ENCODE results near the gene PPP1R14C.

DNA sequence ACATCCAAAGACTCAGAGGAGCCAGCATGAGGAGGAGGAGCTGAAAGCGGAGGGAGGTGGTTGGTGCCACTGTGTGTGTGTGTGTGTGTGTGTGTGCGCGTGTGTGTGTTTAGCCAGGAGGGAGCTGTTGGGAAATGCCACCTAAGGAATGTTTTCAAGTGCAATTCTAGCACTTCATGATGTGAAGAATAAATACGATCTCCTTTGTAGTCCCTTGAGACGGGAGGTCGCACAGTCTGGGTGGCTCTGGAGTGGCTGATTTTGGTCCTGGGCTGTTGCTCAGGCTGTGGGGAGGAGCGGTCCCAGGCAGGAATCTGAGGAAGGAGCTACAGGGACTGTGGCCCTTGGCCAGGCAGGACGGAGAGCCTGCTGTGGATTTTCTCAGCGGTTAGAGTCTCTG, 93.7 kb downstream of the PPP1R14C start:
- TF ChIP-seq, protein P1, sequence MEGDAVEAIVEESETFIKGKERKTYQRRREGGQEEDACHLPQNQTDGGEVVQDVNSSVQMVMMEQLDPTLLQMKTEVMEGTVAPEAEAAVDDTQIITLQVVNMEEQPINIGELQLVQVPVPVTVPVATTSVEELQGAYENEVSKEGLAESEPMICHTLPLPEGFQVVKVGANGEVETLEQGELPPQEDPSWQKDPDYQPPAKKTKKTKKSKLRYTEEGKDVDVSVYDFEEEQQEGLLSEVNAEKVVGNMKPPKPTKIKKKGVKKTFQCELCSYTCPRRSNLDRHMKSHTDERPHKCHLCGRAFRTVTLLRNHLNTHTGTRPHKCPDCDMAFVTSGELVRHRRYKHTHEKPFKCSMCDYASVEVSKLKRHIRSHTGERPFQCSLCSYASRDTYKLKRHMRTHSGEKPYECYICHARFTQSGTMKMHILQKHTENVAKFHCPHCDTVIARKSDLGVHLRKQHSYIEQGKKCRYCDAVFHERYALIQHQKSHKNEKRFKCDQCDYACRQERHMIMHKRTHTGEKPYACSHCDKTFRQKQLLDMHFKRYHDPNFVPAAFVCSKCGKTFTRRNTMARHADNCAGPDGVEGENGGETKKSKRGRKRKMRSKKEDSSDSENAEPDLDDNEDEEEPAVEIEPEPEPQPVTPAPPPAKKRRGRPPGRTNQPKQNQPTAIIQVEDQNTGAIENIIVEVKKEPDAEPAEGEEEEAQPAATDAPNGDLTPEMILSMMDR (IDR thresholded peaks at IDR 0.05) = no peak
- no peak for TF ChIP-seq POLR2A (IDR thresholded peaks at IDR 0.05)

All from body of pancreas (tissue), 4 donors.